IMR-90 (cell line): ENCODE data around the gene PCARE. TPM values are rescaled to one million over a fixed set of nuclear protein-coding genes. Genes with fewer than 3 reads are reported as not detected.

Experiments used
- ATAC-seq: fragments of 200-7000 bp; cut with Tn5 transposase; 2 replicates; pipeline ENCODE4 v1.9.1; 2020; ENCODE audit warnings: low read depth, mild to moderate bottlenecking, moderate library complexity
- BruUV-seq: library from RNA; stranded (reverse); fragments of 400-500 nt; replicated peaks from 2 replicates; lab custom pipeline; 2021; lab: Mats Ljungman, UMichigan
- CTCF ChIA-PET: fragments of 300-600 bp; formaldehyde crosslinking; extraction: SDS; loops from one replicate; lab custom pipeline; 2021; ENCODE audit warnings: antibody characterized with exemption; lab: Yijun Ruan, JAX
- POLR2A ChIA-PET: fragments of 300-600 bp; sonication (Branson Sonifier 250); formaldehyde crosslinking; loops from one replicate; lab custom pipeline; 2022; ENCODE audit warnings: antibody characterized with exemption; ENCODE audit not compliant: unreplicated experiment; lab: Charles Lee
- DNase-seq: peaks from one replicate; pipeline ENCODE4 v3.0.0; 2013
- H2AFZ ChIP-seq: replicated peaks from 2 replicates; pipeline ENCODE3; 2013; ENCODE audit warnings: low read length, mild to moderate bottlenecking; ENCODE audit not compliant: poor library complexity
- H2AK5ac ChIP-seq: 2 replicates; pipeline ENCODE4 v1.6.1; 2013; ENCODE audit warnings: low read depth, low read length, inconsistent platforms
- H2AK9ac ChIP-seq: replicated peaks from 2 replicates; pipeline ENCODE3; 2013; ENCODE audit warnings: mild to moderate bottlenecking, low read depth, low read length, moderate library complexity; ENCODE audit not compliant: poor library complexity
- H2BK120ac ChIP-seq: 2 replicates; pipeline ENCODE4 v1.6.1; 2013; ENCODE audit warnings: low read depth, low read length, inconsistent platforms
- H2BK15ac ChIP-seq: 3 replicates; pipeline ENCODE4 v1.6.1; 2013; ENCODE audit warnings: low read depth, low read length, inconsistent platforms
- H2BK20ac ChIP-seq: 2 replicates; pipeline ENCODE4 v1.6.1; 2013; ENCODE audit warnings: low read depth, mild to moderate bottlenecking, inconsistent platforms, low read length, moderate library complexity
- H2BK5ac ChIP-seq: 2 replicates; pipeline ENCODE4 v1.6.1; 2013; ENCODE audit warnings: mild to moderate bottlenecking, low read depth, low read length, inconsistent platforms; ENCODE audit not compliant: poor library complexity, severe bottlenecking
- H3K14ac ChIP-seq: replicated peaks from 2 replicates; pipeline ENCODE4 v1.6.1; 2013; ENCODE audit warnings: low read depth, low read length, inconsistent platforms
- H3K18ac ChIP-seq: 2 replicates; pipeline ENCODE4 v1.6.1; 2013; ENCODE audit warnings: low read depth, low read length, control low read depth
- H3K23ac ChIP-seq: 2 replicates; pipeline ENCODE4 v1.6.1; 2013; ENCODE audit warnings: low read depth, low read length, inconsistent platforms
- H3K27ac ChIP-seq: 2 replicates; pipeline ENCODE4 v1.5.1; 2013; ENCODE audit warnings: mild to moderate bottlenecking, control low read depth, low read length; ENCODE audit not compliant: insufficient read depth
- H3K27me3 ChIP-seq: 2 replicates; pipeline ENCODE4 v1.6.1; 2013; ENCODE audit warnings: low read length; ENCODE audit not compliant: control insufficient read depth, insufficient read depth
- H3K36me3 ChIP-seq: 2 replicates; pipeline ENCODE4 v1.6.1; 2013; ENCODE audit warnings: low read length, mixed read lengths; ENCODE audit not compliant: control insufficient read depth, insufficient read depth
- H3K4ac ChIP-seq: 2 replicates; pipeline ENCODE4 v1.6.1; 2013; ENCODE audit warnings: low read depth, low read length, inconsistent platforms
- H3K4me1 ChIP-seq: 2 replicates; pipeline ENCODE4 v1.6.1; 2013; ENCODE audit warnings: low read length, mixed read lengths; ENCODE audit not compliant: control insufficient read depth, insufficient read depth
- H3K4me2 ChIP-seq: 2 replicates; pipeline ENCODE4 v1.6.1; 2013; ENCODE audit warnings: low read depth, mild to moderate bottlenecking, control low read depth, low read length, moderate library complexity
- H3K4me3 ChIP-seq: 2 replicates; pipeline ENCODE4 v1.5.1; 2013; ENCODE audit warnings: low read depth, mild to moderate bottlenecking, control low read depth, low read length, moderate library complexity; ENCODE audit not compliant: insufficient read depth
- H3K56ac ChIP-seq: 2 replicates; pipeline ENCODE4 v1.6.1; 2013; ENCODE audit warnings: low read length, inconsistent platforms; ENCODE audit not compliant: insufficient read depth; ENCODE audit errors: extremely low read depth
- H3K79me1 ChIP-seq, 2 experiments: 2 replicates each; pipeline ENCODE4 v1.6.1; 2013; ENCODE audit warnings: low read length in 2 of 2, inconsistent platforms in 1 of 2, low read depth in 1 of 2
- H3K9ac ChIP-seq: 2 replicates; pipeline ENCODE4 v1.6.1; 2013; ENCODE audit warnings: low read depth, low read length, control low read depth
- H3K9me1 ChIP-seq: 2 replicates; pipeline ENCODE4 v1.6.1; 2013; ENCODE audit warnings: low read length, inconsistent platforms; ENCODE audit not compliant: insufficient read depth
- H3K9me3 ChIP-seq: 2 replicates; pipeline ENCODE4 v1.6.1; 2013; ENCODE audit warnings: low read length; ENCODE audit not compliant: control insufficient read depth, insufficient read depth
- H4K20me1 ChIP-seq: 2 replicates; pipeline ENCODE4 v1.6.1; 2013; ENCODE audit warnings: low read length, inconsistent platforms; ENCODE audit not compliant: insufficient read depth
- H4K5ac ChIP-seq: 2 replicates; pipeline ENCODE4 v1.6.1; 2013; ENCODE audit warnings: mild to moderate bottlenecking, low read depth, low read length, control low read depth
- H4K8ac ChIP-seq, 2 experiments: 2 replicates each; pipeline ENCODE4 v1.6.1; 2013; ENCODE audit warnings: low read depth in 2 of 2, low read length in 2 of 2, control low read depth in 1 of 2, inconsistent platforms in 1 of 2
- H4K91ac ChIP-seq: 2 replicates; pipeline ENCODE4 v1.6.1; 2013; ENCODE audit warnings: low read depth, low read length, inconsistent platforms; ENCODE audit not compliant: insufficient read depth
- BHLHE40 ChIP-seq: fragments of 150-350 bp; IDR thresholded peaks from 2 replicates; pipeline ENCODE4 v1.6.1; 2016; ENCODE audit warnings: mild to moderate bottlenecking, low read depth, low read length
- CEBPB ChIP-seq: IDR thresholded peaks from 2 replicates; pipeline ENCODE4 v1.6.1; 2012; ENCODE audit warnings: low read depth, low read length, improper control_type of control experiment
- CHD1 ChIP-seq: IDR thresholded peaks from 2 replicates; pipeline ENCODE4 v1.6.1; 2012; ENCODE audit warnings: low read depth, low read length, improper control_type of control experiment
- ELK1 ChIP-seq: fragments of 150-350 bp; IDR thresholded peaks from 2 replicates; pipeline ENCODE4 v1.6.1; 2016; ENCODE audit warnings: low read depth, mild to moderate bottlenecking, low read length, moderate library complexity, borderline replicate concordance
- FOS ChIP-seq: fragments of 150-350 bp; IDR thresholded peaks from 2 replicates; pipeline ENCODE4 v1.6.1; 2016; ENCODE audit warnings: low read depth, low read length
- MAZ ChIP-seq: IDR thresholded peaks from 2 replicates; pipeline ENCODE4 v1.6.1; 2012; ENCODE audit warnings: low read depth, mild to moderate bottlenecking, low read length, improper control_type of control experiment, moderate library complexity, borderline replicate concordance
- RCOR1 ChIP-seq: IDR thresholded peaks from 2 replicates; pipeline ENCODE4 v1.6.1; 2012; ENCODE audit warnings: mild to moderate bottlenecking, low read length, improper control_type of control experiment; ENCODE audit not compliant: insufficient replicate concordance
- WGBS, 2 experiments: methylation state at CpG; one replicate each; pipeline versions ENCODE4 v1.1.5 to v1.1.7; 2013; ENCODE audit warnings: missing lambda C conversion rate in 2 of 2; ENCODE audit not compliant: insufficient read length in 1 of 2; ENCODE audit errors: extremely low coverage in 2 of 2; 5-methylcytosine and 5-hydroxymethylcytosine counted together
- dilution Hi-C: fragments of 300-500 bp; cut with HindIII; formaldehyde crosslinking; loops from one replicate; pipeline ENCODE4 v1.14.3; 2018; ENCODE audit warnings: low sequenced_read_pairs; ENCODE audit not compliant: unreplicated experiment
- in situ Hi-C: fragments of 300-500 bp; cut with MboI; formaldehyde crosslinking; loops from 3 replicates; pipeline ENCODE4 v1.14.3; 2019; ENCODE audit warnings: low sequenced_read_pairs, inconsistent platforms, mixed read lengths
- intact Hi-C: fragments of 100-400 bp; cut with micrococcal nuclease; formaldehyde crosslinking; loops from 2 replicates; pipeline ENCODE4 v1.10.0; 2022
- polyA plus RNA-seq, 3 experiments: library from polyadenylated mRNA; depleted of rRNA; stranded (reverse); fragments of >200 nt; gene quantifications; 2 replicates each; pipeline ENCODE4 v1.2.3, GENCODE V29; 2012; ENCODE audit warnings: low replicate concordance in 1 of 3
- total RNA-seq: library from RNA; depleted of rRNA; stranded (reverse); fragments of >200 nt; gene quantifications from 2 replicates; pipeline ENCODE4 v1.2.3, GENCODE V29; 2012
- TF ChIP-seq, protein P1 (sequence below): fragments of 150-350 bp; IDR thresholded peaks from 2 replicates; pipeline ENCODE4 v1.6.1; 2017; ENCODE audit warnings: mild to moderate bottlenecking, antibody characterized with exemption, low read length, low read depth

PCARE gene
- total and polyA plus RNA-seq, 2 of the 4 experiments (the other 2 are of a cell fraction): not detected

GRCh38 chr2:29061176-29061575 lies 13.1 kb downstream of the PCARE start:
- no peak overlapping the region for H2BK15ac ChIP-seq
- ChIA-PET CTCF (interaction anchor here (0.6 kb wide), 1 partner anchor 219 kb away, joined by 4 read pairs; no protein-coding TSS in a partner anchor), POLR2A (no interaction called here)
- H3K27ac ChIP-seq: no peak overlapping the region
- no peaks in the 10 kb centered on the region for H3K9me1 ChIP-seq
- no peak overlapping the region for H3K4ac ChIP-seq
- no peak for DNase-seq
- H3K79me1 ChIP-seq: no peaks in the 10 kb centered on the region
- no peak overlapping the region for H3K56ac ChIP-seq
- TF ChIP-seq ELK1 (no peak), FOS (no peak), CHD1 (no peak), RCOR1 (no peak), BHLHE40 (no peak), MAZ (no peak), CEBPB (no peak)
- TF ChIP-seq, protein P1, sequence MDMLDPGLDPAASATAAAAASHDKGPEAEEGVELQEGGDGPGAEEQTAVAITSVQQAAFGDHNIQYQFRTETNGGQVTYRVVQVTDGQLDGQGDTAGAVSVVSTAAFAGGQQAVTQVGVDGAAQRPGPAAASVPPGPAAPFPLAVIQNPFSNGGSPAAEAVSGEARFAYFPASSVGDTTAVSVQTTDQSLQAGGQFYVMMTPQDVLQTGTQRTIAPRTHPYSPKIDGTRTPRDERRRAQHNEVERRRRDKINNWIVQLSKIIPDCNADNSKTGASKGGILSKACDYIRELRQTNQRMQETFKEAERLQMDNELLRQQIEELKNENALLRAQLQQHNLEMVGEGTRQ: no peak
- no TSS peak for BruUV-seq
- no peak overlapping the region for H3K18ac ChIP-seq
- H4K8ac ChIP-seq: no peak overlapping the region
- no peak for ATAC-seq
- H3K9me3 ChIP-seq: no peaks in the 10 kb centered on the region
- H2AK9ac ChIP-seq: no peak overlapping the region
- H2BK20ac ChIP-seq: no peak overlapping the region
- in situ Hi-C loops: no loop called here
- no peak overlapping the region for H4K5ac ChIP-seq
- H2BK120ac ChIP-seq: no peak overlapping the region
- H3K4me1 ChIP-seq: peaks cover 7% of the 10 kb centered on the region; the same call in 1 of the 2 replicates
- no peak overlapping the region for H2BK5ac ChIP-seq
- H2AFZ ChIP-seq: no peak overlapping the region
- no peak overlapping the region for H2AK5ac ChIP-seq
- dilution Hi-C loops: no loop called here
- H4K20me1 ChIP-seq: no peaks in the 10 kb centered on the region
- H3K4me2 ChIP-seq: no peak overlapping the region
- WGBS, 2 experiments: no CpG with 5 or more reads among the region's 6 CpGs
- no peak overlapping the region for H3K14ac ChIP-seq
- no peak overlapping the region for H3K4me3 ChIP-seq
- no peak overlapping the region for H3K23ac ChIP-seq
- H4K91ac ChIP-seq: no peak overlapping the region
- no peaks in the 10 kb centered on the region for H3K36me3 ChIP-seq
- H3K27me3 ChIP-seq: peaks cover 14% of the 10 kb centered on the region
- no peak overlapping the region for H3K9ac ChIP-seq
- intact Hi-C loops: no loop called here
